ENCODE measurements around the gene PPARA.

DNA sequence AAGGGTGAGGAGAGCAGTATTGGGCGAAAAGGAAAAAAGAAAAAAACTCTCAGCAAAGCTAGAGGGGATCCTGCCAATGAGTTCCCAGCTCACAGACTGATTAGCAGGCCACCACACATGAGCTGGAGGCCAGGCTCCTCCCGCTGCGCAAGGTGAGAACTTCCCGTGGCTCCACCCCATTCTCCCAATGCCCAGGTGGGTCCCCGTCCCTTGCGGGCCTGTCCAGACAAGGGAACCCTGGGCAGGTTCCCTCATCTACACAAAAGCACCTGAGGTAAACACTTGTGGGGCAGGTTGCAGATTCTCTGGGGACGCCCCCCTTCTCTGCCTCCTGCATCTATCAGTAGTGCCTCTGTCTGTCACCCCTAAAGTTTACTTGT lies 53.3 kb downstream of the PPARA start:
- TF ChIP-seq GATA3 (IDR thresholded peaks at IDR 0.05; ENCODE audit: low read depth, low read length) (no peak), GATA2 (IDR thresholded peaks at IDR 0.05; ENCODE audit: low read depth, low read length) (no peak)

Measured in SH-SY5Y (cell line).